ENCODE measurements around the gene GUCY1A2.

The GUCY1A2 gene

DNA sequence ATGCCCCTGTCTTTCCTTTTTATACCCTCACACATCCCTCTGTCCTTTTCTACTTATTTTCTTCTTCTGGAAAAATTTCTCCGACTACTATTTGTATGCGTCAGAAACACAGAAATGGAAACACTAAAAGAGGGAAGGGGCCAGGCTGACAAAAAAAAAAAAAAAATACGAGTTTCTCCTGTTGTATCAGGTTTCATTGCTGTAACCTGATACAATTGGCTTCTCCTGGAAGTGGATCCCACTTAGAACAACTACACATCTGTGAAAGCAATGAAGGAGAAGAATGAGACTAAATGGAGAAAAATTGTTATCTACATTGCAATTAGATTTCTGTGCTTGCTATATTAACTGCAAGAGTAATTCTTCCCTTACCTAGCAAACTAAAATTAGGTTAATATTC is 393.9 kb downstream of the GUCY1A2 start:
- no peak for DNase-seq
